ENCODE results near the gene JADE2. TPM values are rescaled to one million over a fixed set of nuclear protein-coding genes. Genes with fewer than 3 reads are reported as not detected.

JADE2 gene
- total and polyA plus RNA-seq, 11 donors, result 8.3 to 54.8 (median 30.5) TPM

DNA sequence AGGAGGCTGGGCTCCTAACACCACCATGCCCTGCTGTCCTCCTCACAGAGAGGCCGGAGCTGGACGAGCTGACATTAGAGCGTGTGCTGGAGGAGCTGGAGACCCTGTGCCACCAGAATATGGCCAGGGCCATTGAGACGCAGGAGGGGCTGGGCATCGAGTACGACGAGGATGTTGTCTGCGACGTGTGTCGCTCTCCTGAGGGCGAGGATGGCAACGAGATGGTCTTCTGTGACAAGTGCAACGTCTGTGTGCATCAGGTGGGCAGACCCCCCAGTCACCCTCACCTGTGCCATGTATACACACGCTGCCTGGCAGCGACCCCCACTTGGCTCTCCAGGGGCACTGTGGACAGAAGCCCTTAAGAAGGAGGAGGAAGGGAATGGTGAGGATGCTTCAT lies 35.2 kb downstream of the JADE2 start:
- Histone ChIP-seq H3K36me3 (peaks cover 0 to 75% (median 66%) of the 10 kb centered on the region in 9 donors), H3K27me3 (no peaks in the 10 kb centered on the region), H3K4me3 (no peak overlapping the region), H3K9me3 (no peaks in the 10 kb centered on the region), H3K4me1 (peaks cover 0 to 34% (median 20%) of the 10 kb centered on the region in 12 donors), H3K27ac (no peak overlapping the region)
- ATAC-seq (no peak), DNase-seq (no peak)
- 93 to 96% (median 94%) methylated on average over 13 to 15 of the region's 15 CpGs for WGBS, 4 donors
- TF ChIP-seq, protein P1, sequence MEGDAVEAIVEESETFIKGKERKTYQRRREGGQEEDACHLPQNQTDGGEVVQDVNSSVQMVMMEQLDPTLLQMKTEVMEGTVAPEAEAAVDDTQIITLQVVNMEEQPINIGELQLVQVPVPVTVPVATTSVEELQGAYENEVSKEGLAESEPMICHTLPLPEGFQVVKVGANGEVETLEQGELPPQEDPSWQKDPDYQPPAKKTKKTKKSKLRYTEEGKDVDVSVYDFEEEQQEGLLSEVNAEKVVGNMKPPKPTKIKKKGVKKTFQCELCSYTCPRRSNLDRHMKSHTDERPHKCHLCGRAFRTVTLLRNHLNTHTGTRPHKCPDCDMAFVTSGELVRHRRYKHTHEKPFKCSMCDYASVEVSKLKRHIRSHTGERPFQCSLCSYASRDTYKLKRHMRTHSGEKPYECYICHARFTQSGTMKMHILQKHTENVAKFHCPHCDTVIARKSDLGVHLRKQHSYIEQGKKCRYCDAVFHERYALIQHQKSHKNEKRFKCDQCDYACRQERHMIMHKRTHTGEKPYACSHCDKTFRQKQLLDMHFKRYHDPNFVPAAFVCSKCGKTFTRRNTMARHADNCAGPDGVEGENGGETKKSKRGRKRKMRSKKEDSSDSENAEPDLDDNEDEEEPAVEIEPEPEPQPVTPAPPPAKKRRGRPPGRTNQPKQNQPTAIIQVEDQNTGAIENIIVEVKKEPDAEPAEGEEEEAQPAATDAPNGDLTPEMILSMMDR (IDR thresholded peaks at IDR 0.05), result no peak
- TF ChIP-seq POLR2A (IDR thresholded peaks at IDR 0.05), result no peak
- intact Hi-C loops (cut with DNase I), result loop anchor here in 1 of 10 donors (10.0 kb wide), 1 partner anchor 126 kb away; no protein-coding TSS in a partner anchor

DNA sequence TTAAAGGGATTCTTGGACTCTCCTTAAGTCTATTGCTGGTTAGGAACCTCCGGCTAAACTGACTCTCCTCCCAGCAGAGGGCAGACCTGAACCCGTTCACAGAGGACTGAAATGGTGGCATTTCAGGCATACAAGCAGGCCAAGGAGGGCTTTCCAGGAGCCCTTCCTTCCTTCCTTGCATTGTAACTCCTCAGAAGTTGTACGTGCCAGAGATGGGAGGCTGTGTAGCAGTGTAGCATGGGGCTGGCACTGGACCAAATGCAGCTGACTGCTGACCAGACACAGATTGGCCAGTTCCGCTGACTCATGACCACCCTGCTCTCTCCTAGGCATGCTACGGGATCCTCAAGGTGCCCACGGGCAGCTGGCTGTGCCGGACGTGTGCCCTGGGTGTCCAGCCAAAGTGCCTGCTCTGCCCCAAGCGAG lies 36.4 kb downstream of the JADE2 start:
- DNase-seq (peak in 4 of 5 donors; percentile 59 to 85 (median 74)), ATAC-seq (peak; percentile 38 to 83 (median 76))
- intact Hi-C loops (cut with DNase I), result loop anchor here in 1 of 10 donors (10.0 kb wide), 1 partner anchor 127 kb away; no protein-coding TSS in a partner anchor
- Histone ChIP-seq H3K4me1 (peaks cover 0 to 32% (median 19%) of the 10 kb centered on the region in 12 donors), H3K27me3 (no peaks in the 10 kb centered on the region), H3K4me3 (no peak overlapping the region), H3K27ac (peak overlapping the region in 9 of 12 donors; percentile 12 to 56 (median 24)), H3K36me3 (peaks cover 0 to 85% (median 78%) of the 10 kb centered on the region in 9 donors), H3K9me3 (no peaks in the 10 kb centered on the region)
- 36 to 46% (median 43%) methylated on average over 5 to 9 of the region's 9 CpGs for WGBS, 4 donors
- TF ChIP-seq, protein P1 (IDR thresholded peaks at IDR 0.05), result peak; percentile 14 to 61 (median 43)
- TF ChIP-seq POLR2A (IDR thresholded peaks at IDR 0.05), result no peak

DNA sequence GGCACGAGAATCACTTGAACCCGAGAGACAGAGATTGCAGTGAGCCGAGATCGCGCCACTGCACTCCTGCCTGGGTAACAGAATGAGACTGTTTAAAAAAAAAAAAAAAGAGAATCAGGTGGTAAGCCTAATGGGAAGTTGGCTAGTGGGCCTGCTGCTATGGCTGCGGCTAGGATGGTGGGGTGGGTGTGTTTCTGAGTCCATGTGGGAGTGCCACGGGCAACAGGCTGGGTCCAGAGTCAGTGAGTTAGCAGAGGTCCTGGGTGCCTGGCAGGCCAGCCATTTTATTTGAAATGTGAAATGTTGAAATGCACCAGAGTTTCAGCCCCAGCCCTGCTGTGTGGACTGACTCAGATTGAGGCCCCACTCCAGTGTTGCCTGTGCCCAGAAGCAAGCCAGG lies 37.8 kb downstream of the JADE2 start:
- no peak for DNase-seq

DNA sequence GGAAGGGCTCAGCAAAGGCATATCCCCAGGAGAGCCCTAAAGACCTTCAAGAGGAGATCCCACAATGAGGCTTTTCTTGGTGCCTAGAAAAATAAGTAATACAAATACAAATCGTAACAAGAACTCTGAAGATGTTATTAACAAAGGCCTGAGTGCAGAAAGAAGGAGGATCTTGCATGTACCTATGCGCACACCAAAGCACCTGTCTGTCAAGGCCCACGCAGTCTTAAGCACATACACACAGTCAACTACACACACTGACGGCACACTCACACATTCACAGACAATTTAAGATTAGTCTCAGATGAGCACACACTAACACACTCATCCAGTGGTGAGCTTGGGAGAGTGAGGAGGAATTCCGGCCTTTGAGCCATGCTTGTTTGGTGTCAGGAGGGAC lies 38.5 kb downstream of the JADE2 start:
- H3K4me3 ChIP-seq, result no peak overlapping the region
- H3K27me3 ChIP-seq, result no peaks in the 10 kb centered on the region
- DNase-seq, result no peak
- peaks cover 0 to 92% (median 85%) of the 10 kb centered on the region in 9 donors for H3K36me3 ChIP-seq
- no peak overlapping the region for H3K27ac ChIP-seq
- no peak for TF ChIP-seq POLR2A (IDR thresholded peaks at IDR 0.05)
- TF ChIP-seq, protein P1 (IDR thresholded peaks at IDR 0.05), result no peak
- intact Hi-C loops (cut with DNase I), result loop anchor here in 1 of 10 donors (10.0 kb wide), 1 partner anchor 129 kb away; no protein-coding TSS in a partner anchor
- H3K4me1 ChIP-seq, result peaks cover 5 to 49% (median 37%) of the 10 kb centered on the region in 12 donors
- no peak for ATAC-seq
- no peaks in the 10 kb centered on the region for H3K9me3 ChIP-seq
- WGBS, 4 donors, result 67 to 78% (median 77%) methylated on average over 5 of the region's 5 CpGs

More for the DNA sequence above, 37.8 kb downstream of the JADE2 start:
- TF ChIP-seq POLR2A (IDR thresholded peaks at IDR 0.05), result no peak
- TF ChIP-seq, protein P1 (IDR thresholded peaks at IDR 0.05), result no peak
- H3K27ac ChIP-seq, result no peak overlapping the region
- no peak overlapping the region for H3K4me3 ChIP-seq
- no peaks in the 10 kb centered on the region for H3K27me3 ChIP-seq
- peaks cover 0 to 97% (median 88%) of the 10 kb centered on the region in 9 donors for H3K36me3 ChIP-seq
- 96 to 98% (median 98%) methylated on average over 7 of the region's 7 CpGs for WGBS, 4 donors
- peaks cover 0 to 46% (median 31%) of the 10 kb centered on the region in 12 donors for H3K4me1 ChIP-seq
- ATAC-seq, result no peak
- intact Hi-C loops (cut with DNase I), result loop anchor here in 1 of 10 donors (10.0 kb wide), 1 partner anchor 128 kb away; no protein-coding TSS in a partner anchor
- no peaks in the 10 kb centered on the region for H3K9me3 ChIP-seq

Data from heart left ventricle (tissue), 16 donors.